ENCODE data around the gene DKKL1. TPM values are rescaled to one million over a fixed set of nuclear protein-coding genes. Genes with fewer than 3 reads are reported as not detected.
A peak's percentile ranks its signal among the peaks of the same experiment; 100 is the strongest.

DKKL1 gene
- polyA plus RNA-seq, 2 of the 4 experiments (the other 2 are of a cell fraction): 0.37 to 0.53 TPM

DNA sequence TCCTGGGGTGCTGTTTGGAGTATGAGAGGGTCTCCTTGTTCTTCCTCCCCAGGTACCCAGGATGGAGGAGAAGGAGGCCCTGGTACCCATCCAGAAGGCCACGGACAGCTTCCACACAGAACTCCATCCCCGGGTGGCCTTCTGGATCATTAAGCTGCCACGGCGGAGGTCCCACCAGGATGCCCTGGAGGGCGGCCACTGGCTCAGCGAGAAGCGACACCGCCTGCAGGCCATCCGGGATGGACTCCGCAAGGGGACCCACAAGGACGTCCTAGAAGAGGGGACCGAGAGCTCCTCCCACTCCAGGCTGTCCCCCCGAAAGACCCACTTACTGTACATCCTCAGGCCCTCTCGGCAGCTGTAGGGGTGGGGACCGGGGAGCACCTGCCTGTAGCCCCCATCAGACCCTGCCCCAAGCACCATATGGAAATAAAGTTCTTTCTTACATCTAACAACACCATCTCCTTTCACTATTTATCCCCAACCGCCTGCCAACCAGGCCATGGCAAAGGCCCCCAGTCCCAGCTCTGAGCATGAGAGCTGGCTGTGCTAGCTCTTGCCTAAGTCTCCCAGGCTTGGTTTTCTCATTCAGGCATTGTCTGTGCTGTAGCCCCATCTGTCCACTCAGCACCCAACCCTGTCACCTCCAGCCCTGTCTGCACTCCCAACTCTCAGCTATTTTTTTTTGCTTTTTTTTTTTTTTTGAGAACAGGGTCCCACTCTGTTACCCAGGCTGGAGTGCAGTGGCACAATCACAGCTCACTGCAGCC is 11.2 kb downstream of the DKKL1 start:
- Histone ChIP-seq H3K27ac (no peak overlapping the region), H3K4me2 (no peak overlapping the region), H3K4me1 (no peaks in the 10 kb centered on the region), H3K4me3 (no peak overlapping the region), H3K9me3 (peaks cover 6% of the 10 kb centered on the region)
- TF ChIP-seq HOXB5 (CRISPR knock-in tag; IDR thresholded peaks at IDR 0.05): no peak
- TF ChIP-seq, protein P1, sequence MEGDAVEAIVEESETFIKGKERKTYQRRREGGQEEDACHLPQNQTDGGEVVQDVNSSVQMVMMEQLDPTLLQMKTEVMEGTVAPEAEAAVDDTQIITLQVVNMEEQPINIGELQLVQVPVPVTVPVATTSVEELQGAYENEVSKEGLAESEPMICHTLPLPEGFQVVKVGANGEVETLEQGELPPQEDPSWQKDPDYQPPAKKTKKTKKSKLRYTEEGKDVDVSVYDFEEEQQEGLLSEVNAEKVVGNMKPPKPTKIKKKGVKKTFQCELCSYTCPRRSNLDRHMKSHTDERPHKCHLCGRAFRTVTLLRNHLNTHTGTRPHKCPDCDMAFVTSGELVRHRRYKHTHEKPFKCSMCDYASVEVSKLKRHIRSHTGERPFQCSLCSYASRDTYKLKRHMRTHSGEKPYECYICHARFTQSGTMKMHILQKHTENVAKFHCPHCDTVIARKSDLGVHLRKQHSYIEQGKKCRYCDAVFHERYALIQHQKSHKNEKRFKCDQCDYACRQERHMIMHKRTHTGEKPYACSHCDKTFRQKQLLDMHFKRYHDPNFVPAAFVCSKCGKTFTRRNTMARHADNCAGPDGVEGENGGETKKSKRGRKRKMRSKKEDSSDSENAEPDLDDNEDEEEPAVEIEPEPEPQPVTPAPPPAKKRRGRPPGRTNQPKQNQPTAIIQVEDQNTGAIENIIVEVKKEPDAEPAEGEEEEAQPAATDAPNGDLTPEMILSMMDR (IDR thresholded peaks at IDR 0.05): no peak
- TF ChIP-seq ZFP36 (IDR thresholded peaks at IDR 0.05; ENCODE audit: borderline replicate concordance, partially characterized antibody): no peak
- TF ChIP-seq RAD21 (conservative IDR thresholded peaks at IDR 0.05 in 1 of 2, IDR thresholded peaks at IDR 0.05 in 1 of 2): no peak
- CTCF ChIA-PET: interaction anchor here (0.5 to 12.9 kb wide), 14 partner anchors 9 to 197 kb away, joined by 3 to 108 read pairs (median 4); partner anchors contain the start of gene KASH5
- ATAC-seq (peak; percentile 32 to 40; a peak in 3 of 6 replicates), FAIRE-seq (no peak), DNase-seq (ENCODE audit: low read depth in 1 of 2, low spot score in 1 of 2) (no peak)
- 70% methylated on average over 16 of the region's 16 CpGs for WGBS (ENCODE audit: missing lambda C conversion rate)
- POLR2A ChIA-PET: no interaction called here

GRCh38 chr19:49378512-49378911 is 14.8 kb downstream of the DKKL1 start:
- peaks cover 22% of the 10 kb centered on the region for H3K9me3 ChIP-seq
- no peak overlapping the region for H3K4me2 ChIP-seq
- ATAC-seq: no peak
- DNase-seq (ENCODE audit: low read depth in 1 of 2, low spot score in 1 of 2): no peak
- ChIA-PET CTCF (interaction anchor here (0.9 to 12.9 kb wide), 6 partner anchors 12 to 152 kb away, joined by 3 to 108 read pairs (median 4); partner anchors contain the start of gene KASH5), POLR2A (interaction anchor here (1.0 kb wide), 1 partner anchor 10 kb away, joined by 3 read pairs; the partner anchor contains the start of gene KASH5)
- WGBS (ENCODE audit: missing lambda C conversion rate): 80% methylated on average over 3 of the region's 3 CpGs
- no peak overlapping the region for H3K27ac ChIP-seq
- no peak overlapping the region for H3K4me3 ChIP-seq
- no peak for FAIRE-seq
- TF ChIP-seq HDAC2 (IDR thresholded peaks at IDR 0.05): no peak
- TF ChIP-seq RAD21 (conservative IDR thresholded peaks at IDR 0.05 in 1 of 2, IDR thresholded peaks at IDR 0.05 in 1 of 2): no peak
- no peak for TF ChIP-seq RNF2 (IDR thresholded peaks at IDR 0.05; ENCODE audit: borderline replicate concordance, low read depth)
- H3K4me1 ChIP-seq: no peaks in the 10 kb centered on the region

GRCh38 chr19:49380391-49380790 is 16.7 kb downstream of the DKKL1 start:
- WGBS (ENCODE audit: missing lambda C conversion rate): 59% methylated on average over 3 of the region's 3 CpGs
- CTCF ChIA-PET: interaction anchor here (1.5 to 12.9 kb wide), 2 partner anchors 10 to 101 kb away, joined by 3 to 108 read pairs; partner anchors contain the start of gene KASH5
- POLR2A ChIA-PET: no interaction called here
- FAIRE-seq (no peak), ATAC-seq (no peak), DNase-seq (ENCODE audit: low read depth in 1 of 2, low spot score in 1 of 2) (no peak)
- TF ChIP-seq USF2 (IDR thresholded peaks at IDR 0.05) (no peak), RAD21 (conservative IDR thresholded peaks at IDR 0.05 in 1 of 2, IDR thresholded peaks at IDR 0.05 in 1 of 2) (no peak), RNF2 (IDR thresholded peaks at IDR 0.05; ENCODE audit: borderline replicate concordance, low read depth) (no peak), JUN (IDR thresholded peaks at IDR 0.05) (no peak)
- TF ChIP-seq, protein P2, sequence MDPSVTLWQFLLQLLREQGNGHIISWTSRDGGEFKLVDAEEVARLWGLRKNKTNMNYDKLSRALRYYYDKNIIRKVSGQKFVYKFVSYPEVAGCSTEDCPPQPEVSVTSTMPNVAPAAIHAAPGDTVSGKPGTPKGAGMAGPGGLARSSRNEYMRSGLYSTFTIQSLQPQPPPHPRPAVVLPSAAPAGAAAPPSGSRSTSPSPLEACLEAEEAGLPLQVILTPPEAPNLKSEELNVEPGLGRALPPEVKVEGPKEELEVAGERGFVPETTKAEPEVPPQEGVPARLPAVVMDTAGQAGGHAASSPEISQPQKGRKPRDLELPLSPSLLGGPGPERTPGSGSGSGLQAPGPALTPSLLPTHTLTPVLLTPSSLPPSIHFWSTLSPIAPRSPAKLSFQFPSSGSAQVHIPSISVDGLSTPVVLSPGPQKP (IDR thresholded peaks at IDR 0.05; ENCODE audit: low read depth, low read length): no peak
- TF ChIP-seq, protein P3, sequence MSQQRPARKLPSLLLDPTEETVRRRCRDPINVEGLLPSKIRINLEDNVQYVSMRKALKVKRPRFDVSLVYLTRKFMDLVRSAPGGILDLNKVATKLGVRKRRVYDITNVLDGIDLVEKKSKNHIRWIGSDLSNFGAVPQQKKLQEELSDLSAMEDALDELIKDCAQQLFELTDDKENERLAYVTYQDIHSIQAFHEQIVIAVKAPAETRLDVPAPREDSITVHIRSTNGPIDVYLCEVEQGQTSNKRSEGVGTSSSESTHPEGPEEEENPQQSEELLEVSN (IDR thresholded peaks at IDR 0.05; ENCODE audit: borderline replicate concordance, low read depth): no peak
- TF ChIP-seq, protein P4, sequence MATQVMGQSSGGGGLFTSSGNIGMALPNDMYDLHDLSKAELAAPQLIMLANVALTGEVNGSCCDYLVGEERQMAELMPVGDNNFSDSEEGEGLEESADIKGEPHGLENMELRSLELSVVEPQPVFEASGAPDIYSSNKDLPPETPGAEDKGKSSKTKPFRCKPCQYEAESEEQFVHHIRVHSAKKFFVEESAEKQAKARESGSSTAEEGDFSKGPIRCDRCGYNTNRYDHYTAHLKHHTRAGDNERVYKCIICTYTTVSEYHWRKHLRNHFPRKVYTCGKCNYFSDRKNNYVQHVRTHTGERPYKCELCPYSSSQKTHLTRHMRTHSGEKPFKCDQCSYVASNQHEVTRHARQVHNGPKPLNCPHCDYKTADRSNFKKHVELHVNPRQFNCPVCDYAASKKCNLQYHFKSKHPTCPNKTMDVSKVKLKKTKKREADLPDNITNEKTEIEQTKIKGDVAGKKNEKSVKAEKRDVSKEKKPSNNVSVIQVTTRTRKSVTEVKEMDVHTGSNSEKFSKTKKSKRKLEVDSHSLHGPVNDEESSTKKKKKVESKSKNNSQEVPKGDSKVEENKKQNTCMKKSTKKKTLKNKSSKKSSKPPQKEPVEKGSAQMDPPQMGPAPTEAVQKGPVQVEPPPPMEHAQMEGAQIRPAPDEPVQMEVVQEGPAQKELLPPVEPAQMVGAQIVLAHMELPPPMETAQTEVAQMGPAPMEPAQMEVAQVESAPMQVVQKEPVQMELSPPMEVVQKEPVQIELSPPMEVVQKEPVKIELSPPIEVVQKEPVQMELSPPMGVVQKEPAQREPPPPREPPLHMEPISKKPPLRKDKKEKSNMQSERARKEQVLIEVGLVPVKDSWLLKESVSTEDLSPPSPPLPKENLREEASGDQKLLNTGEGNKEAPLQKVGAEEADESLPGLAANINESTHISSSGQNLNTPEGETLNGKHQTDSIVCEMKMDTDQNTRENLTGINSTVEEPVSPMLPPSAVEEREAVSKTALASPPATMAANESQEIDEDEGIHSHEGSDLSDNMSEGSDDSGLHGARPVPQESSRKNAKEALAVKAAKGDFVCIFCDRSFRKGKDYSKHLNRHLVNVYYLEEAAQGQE (IDR thresholded peaks at IDR 0.05): no peak
- TF ChIP-seq, protein P5, sequence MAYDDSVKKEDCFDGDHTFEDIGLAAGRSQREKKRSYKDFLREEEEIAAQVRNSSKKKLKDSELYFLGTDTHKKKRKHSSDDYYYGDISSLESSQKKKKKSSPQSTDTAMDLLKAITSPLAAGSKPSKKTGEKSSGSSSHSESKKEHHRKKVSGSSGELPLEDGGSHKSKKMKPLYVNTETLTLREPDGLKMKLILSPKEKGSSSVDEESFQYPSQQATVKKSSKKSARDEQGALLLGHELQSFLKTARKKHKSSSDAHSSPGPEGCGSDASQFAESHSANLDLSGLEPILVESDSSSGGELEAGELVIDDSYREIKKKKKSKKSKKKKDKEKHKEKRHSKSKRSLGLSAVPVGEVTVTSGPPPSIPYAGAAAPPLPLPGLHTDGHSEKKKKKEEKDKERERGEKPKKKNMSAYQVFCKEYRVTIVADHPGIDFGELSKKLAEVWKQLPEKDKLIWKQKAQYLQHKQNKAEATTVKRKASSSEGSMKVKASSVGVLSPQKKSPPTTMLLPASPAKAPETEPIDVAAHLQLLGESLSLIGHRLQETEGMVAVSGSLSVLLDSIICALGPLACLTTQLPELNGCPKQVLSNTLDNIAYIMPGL (CRISPR knock-in tag; IDR thresholded peaks at IDR 0.05; ENCODE audit: borderline replicate concordance): no peak
- peaks cover 29% of the 10 kb centered on the region for H3K9me3 ChIP-seq
- H3K4me2 ChIP-seq: no peak overlapping the region
- H3K4me1 ChIP-seq: no peaks in the 10 kb centered on the region
- H3K4me3 ChIP-seq: no peak overlapping the region
- H3K27ac ChIP-seq: no peak overlapping the region

All from A549 (cell line).